Fibroblast of skin of scalp (primary cell): ENCODE measurements around the gene AMER1. TPM values are rescaled to one million over a fixed set of nuclear protein-coding genes. Genes with fewer than 3 reads are reported as not detected.
"Not testable (repeated sequence)": the region's sequence is repeated elsewhere in the genome, so short reads cannot be mapped to it uniquely, and the experiment has no call there.

Experiments
- DNase-seq: peaks from one replicate; pipeline ENCODE4 v3.0.0-alpha.2; 2013
- polyA plus RNA-seq, 2 experiments: library from polyadenylated mRNA; unstranded; fragments of 120-200 nt; gene quantifications; one replicate each; pipeline ENCODE4 v1.2.1, GENCODE V29; 2013; ENCODE audit not compliant: insufficient read length in 2 of 2

Gene AMER1
- polyA plus RNA-seq (2013, experiment 1 of 2; ENCODE audit: insufficient read length): 2.1 TPM
- polyA plus RNA-seq (2013, experiment 2 of 2; ENCODE audit: insufficient read length): 2.6 TPM

- DNase-seq: no peak
Measured at GRCh38 chrX:64205441-64205734, at the start of gene AMER1. AMER1 (minus strand) TSS chrX:64205708; CDS start chrX:64193286, 12,422 bp downstream.

GRCh38 chrX:64230123-64230970 is 24.8 kb upstream of the AMER1 start, which contains the start of gene ASB12:
ASB12 (minus strand) TSS chrX:64230607; CDS start chrX:64225650, 4,957 bp downstream.
- no peak for DNase-seq

- no peak for DNase-seq
Measured at GRCh38 chrX:64229154-64229553, 23.6 kb upstream of the AMER1 start.

GRCh38 chrX:64218023-64218422 is 12.5 kb upstream of the AMER1 start:
- no peak for DNase-seq

- DNase-seq: not testable (repeated sequence)
Measured at GRCh38 chrX:64213989-64214388, 8.5 kb upstream of the AMER1 start.

- peak; percentile 0 for DNase-seq
Measured at GRCh38 chrX:64206556-64207162, 1.2 kb upstream of the AMER1 start.

GRCh38 chrX:64205735-64206501 is 410 bp upstream of the AMER1 start:
- DNase-seq: peak; percentile 93

GRCh38 chrX:64204701-64205440 is 637 bp downstream of the AMER1 start:
- peak; percentile 23 for DNase-seq

GRCh38 chrX:64204252-64204651 is 1.3 kb downstream of the AMER1 start:
- no peak for DNase-seq

GRCh38 chrX:64202808-64203325 is 2.6 kb downstream of the AMER1 start:
- DNase-seq: peak; percentile 41

GRCh38 chrX:64198036-64198435 is 7.5 kb downstream of the AMER1 start:
- no peak for DNase-seq

- DNase-seq: no peak
Measured at GRCh38 chrX:64196606-64197005, 8.9 kb downstream of the AMER1 start.

- no peak for DNase-seq
Measured at GRCh38 chrX:64195862-64196261, 9.6 kb downstream of the AMER1 start.

GRCh38 chrX:64192673-64193072 is 12.8 kb downstream of the AMER1 start:
- DNase-seq: no peak

- no peak for DNase-seq
Measured at GRCh38 chrX:64192040-64192439, 13.5 kb downstream of the AMER1 start.

- no peak for DNase-seq
Measured at GRCh38 chrX:64191281-64192010, 14.1 kb downstream of the AMER1 start.

- DNase-seq: no peak
Measured at GRCh38 chrX:64190136-64190740, 15.3 kb downstream of the AMER1 start.

- no peak for DNase-seq
Measured at GRCh38 chrX:64188901-64189300, 16.6 kb downstream of the AMER1 start.

GRCh38 chrX:64187762-64188150 is 17.8 kb downstream of the AMER1 start:
- no peak for DNase-seq

GRCh38 chrX:64186974-64187761 is 18.3 kb downstream of the AMER1 start:
- DNase-seq: no peak
